HT1080 (cell line): ENCODE data around the gene SIN3B. TPM values are rescaled to one million over a fixed set of nuclear protein-coding genes. Genes with fewer than 3 reads are reported as not detected.
A peak's percentile ranks its signal among the peaks of the same experiment; 100 is the strongest.

Experiments
- DNase-seq: peaks from one replicate; pipeline ENCODE4 v3.0.0-alpha.2; 2015; ENCODE audit warnings: low read depth
- total RNA-seq: library from RNA; depleted of rRNA; stranded (reverse); fragments of >200 nt; shearing (Covaris generic); gene quantifications from 2 replicates; pipeline ENCODE4 v1.2.3, GENCODE V29; 2014

The SIN3B gene
- total RNA-seq, 1 experiment from 2014 or later: 14.6 TPM

DNA sequence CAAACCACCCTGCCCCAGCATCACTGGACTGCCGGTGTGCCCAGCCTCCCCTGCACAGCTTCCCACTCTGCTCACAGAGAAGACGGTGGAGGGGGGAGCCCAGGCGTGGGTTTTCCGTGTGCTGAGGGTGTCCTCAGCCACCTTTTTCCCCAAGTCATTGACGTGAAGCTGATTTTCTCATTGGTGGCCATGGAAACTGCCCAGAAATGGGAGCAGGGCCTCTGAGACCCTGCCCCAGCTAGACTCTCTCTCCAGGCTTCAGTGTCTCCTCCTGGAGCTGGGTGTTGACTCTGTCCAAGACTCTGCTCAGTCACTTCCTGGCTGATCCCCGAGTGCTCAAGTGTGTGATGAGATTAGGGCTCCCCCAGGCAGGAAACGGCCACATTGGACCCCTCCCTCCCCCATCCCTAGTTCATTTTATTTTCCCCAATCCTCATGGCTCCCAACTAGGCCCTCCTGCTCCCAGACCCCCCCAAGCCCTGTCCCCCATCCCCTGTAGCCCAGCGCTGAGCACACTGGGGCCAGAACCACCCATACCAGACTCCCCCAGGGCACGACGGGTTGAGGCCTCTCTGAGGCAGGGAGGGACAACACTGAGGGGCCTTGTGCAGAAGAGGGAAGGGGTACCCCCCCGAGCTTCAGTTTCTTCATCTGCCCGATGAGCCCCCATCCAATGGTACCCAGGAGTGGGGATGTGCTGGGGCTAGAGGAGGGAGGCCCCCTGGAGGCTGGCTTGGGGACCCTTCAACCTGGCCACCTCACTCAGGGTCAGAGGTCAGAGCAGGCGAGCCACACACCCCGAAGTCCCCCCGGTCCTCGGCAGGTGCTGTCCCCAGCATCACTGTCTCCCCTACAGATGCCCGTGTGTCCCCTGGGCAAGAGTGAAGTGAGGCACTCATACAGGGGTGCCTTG is 58.4 kb downstream of the SIN3B start:
- no peak for DNase-seq

DNA sequence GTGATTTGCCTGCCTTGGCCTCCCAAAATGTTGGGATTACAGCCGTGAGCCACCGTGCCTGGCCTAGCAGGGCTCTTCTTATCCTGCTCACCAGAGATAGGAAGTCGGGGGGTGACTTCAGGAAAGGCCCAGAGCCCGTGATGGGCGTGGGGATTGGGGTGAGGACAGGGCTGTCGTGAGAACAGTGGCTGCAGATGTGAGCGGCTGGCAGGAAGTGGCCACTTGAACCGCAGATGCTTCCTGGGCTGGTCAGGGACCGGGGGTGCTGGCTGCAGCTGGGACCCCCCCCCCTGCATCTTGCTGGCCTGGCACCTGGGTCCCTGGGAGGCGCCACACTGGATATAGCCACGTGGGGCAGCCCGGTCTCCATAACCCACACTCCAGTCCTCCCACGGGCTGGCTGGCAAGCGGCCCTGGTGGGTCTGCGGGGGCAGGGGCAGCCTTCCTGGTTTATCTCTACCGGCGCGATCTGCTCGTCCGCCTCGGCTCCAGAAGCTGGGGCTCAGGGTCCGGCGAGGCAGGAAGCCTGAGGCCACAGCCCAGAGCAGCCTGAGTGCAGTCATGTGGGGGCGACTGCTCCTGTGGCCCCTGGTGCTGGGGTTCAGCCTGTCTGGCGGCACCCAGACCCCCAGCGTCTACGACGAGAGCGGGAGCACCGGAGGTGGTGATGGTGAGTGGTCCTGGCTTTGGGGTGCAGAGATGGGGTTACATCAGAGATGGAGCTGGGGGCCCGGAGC is 59.6 kb downstream of the SIN3B start, which contains the start of gene F2RL3:
Gene F2RL3 (plus strand): TSS at position 371 of the 737 bp plus-strand sequence. CDS start 191 bp downstream, at position 562.
- peak; percentile 46 for DNase-seq

DNA sequence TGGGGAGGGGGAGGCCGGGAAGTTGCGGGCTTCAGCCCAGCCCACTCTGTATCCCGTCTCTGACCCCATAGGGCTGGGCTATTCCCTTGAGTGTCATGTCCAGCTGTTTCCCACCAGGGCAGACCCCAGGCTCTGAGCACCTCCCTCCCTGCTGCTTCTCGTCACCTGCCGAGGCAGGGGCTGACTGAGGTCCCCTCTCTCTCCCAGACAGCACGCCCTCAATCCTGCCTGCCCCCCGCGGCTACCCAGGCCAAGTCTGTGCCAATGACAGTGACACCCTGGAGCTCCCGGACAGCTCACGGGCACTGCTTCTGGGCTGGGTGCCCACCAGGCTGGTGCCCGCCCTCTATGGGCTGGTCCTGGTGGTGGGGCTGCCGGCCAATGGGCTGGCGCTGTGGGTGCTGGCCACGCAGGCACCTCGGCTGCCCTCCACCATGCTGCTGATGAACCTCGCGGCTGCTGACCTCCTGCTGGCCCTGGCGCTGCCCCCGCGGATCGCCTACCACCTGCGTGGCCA is 60.2 kb downstream of the SIN3B start:
- no peak for DNase-seq

DNA sequence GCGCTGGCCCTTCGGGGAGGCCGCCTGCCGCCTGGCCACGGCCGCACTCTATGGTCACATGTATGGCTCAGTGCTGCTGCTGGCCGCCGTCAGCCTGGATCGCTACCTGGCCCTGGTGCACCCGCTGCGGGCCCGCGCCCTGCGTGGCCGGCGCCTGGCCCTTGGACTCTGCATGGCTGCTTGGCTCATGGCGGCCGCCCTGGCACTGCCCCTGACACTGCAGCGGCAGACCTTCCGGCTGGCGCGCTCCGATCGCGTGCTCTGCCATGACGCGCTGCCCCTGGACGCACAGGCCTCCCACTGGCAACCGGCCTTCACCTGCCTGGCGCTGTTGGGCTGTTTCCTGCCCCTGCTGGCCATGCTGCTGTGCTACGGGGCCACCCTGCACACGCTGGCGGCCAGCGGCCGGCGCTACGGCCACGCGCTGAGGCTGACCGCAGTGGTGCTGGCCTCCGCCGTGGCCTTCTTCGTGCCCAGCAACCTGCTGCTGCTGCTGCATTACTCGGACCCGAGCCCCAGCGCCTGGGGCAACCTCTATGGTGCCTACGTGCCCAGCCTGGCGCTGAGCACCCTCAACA is 60.8 kb downstream of the SIN3B start:
- DNase-seq: no peak

DNA sequence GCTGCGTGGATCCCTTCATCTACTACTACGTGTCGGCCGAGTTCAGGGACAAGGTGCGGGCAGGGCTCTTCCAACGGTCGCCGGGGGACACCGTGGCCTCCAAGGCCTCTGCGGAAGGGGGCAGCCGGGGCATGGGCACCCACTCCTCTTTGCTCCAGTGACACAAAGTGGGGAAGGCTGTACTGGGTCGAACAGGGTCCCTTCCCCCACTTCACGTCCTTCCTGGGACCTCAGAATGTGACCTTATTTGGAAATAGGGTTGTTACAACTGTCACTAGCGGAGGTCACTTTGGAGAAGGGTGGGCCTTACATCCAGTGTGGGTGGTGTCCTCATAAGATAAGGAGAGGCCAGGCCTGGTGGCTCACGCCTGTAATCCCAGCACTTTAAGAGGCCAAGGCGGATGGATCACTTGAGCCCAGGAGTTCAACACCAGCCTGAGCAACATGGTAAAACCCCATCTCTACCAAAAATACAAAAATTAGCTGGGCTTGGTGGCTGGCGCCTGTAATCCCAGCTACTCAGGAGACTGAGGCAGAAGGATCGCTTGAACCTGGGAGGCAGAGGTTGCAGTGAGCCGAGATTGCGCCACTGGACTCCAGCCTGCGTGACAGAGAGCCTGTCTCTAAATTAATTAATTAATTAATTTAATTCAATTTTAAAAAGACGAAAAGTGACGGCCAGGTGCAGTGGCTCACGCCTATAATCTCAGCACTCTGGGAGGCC is 61.4 kb downstream of the SIN3B start:
- no peak for DNase-seq

DNA sequence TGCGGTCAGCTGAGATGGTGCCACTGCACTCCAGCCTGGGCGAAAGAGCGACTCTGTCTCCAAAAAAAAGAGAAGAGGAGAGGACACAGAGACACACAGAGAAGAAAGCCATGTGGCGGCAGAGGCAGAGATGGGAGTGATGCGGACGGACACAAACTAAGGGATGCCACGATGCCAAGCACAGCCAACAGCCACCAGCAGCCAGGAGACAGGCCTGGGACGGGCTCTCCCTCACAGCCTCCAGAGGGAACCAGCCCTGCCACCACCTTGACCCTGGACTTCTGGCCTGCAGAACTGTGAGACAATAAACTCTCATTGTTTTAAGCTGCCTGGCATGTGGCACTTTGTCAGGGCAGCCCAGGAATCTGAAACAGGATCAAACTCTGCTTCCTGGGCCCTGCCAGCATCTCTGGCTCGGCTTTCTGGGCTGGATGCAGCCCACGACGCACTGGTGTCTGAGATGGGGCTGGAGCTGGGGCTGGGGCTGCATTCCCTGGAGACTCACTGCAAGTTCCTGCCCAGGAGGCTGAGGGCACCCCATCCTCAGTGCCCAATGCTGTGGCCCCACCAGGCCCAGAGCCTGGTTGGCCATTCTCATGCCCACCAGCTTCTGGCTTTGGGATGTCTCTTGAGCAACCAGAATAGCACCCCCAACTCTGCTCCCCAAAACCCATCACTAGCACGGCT is 62.6 kb downstream of the SIN3B start:
- DNase-seq: no peak

DNA sequence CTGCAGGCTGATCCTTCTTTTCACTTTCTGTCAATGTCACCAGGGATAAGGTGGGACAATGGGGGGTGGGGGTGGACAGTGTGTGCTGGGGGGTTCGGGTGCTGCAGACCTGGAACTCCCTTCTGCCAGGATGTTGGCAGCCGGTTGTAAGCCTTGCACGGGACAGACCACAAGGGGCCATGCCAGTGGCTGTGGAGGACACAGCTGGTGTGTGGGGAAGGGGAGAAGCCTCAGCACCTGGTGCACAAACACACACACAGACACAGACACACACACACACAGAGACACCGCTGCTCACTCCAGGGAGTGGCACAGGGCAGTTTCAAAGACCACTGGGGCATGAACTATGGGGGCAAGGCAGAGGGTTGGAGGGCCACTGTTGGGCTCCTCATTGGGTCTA is 63.2 kb downstream of the SIN3B start:
- no peak for DNase-seq

DNA sequence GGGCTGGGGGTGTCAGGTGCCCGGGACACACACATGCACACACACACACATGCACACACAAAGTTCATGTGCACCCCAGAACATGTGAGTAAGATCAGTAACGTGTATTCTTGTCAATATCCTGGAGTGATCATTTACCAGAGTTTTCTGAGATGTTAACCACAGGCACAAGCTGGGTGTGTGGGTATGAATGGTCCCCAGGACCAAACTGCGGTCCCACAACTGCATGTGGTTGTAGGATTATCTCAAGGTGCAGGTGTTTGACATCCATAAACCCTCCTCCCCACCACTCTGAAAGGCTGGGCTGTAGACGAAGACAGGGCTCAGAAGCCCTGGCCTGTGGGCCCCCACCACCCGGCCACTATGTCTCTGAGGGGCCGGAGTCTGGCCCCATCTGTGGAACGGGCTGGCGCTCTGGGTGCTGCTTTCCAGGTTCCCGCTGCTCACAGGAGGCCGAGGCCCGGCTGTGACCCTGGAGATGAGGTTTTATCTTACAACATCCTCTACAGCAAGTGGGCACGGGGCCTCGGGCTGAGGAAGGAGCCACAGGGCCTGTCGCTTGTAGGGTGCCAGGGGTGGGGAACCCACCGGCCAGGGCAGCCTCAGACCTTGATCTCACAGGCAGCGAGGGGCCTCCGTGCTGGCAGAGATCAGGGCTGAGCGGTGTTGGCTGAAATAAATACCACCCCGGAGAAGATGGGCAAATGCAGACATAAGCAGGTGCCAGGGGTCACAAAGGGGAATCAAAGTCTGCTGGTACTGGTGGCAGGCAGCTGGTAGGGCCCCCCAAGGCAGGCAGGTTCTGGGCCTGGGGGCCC is 63.9 kb downstream of the SIN3B start:
- DNase-seq: no peak

DNA sequence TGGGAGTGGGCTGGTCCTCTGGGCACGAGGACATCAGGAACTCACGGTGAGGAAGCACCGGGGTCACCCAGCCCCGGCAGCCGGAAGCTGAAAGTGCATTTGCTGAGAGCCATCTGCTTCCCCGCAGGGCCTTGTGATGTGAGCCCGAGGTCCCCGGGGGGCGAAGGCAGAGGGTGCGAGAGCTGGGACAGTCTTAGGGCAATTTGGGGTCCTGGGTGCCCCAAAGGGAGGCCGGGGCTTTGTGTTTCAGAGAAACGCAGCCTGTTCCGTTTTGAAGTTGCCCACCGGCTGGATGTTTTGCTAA is 64.4 kb downstream of the SIN3B start:
- no peak for DNase-seq

DNA sequence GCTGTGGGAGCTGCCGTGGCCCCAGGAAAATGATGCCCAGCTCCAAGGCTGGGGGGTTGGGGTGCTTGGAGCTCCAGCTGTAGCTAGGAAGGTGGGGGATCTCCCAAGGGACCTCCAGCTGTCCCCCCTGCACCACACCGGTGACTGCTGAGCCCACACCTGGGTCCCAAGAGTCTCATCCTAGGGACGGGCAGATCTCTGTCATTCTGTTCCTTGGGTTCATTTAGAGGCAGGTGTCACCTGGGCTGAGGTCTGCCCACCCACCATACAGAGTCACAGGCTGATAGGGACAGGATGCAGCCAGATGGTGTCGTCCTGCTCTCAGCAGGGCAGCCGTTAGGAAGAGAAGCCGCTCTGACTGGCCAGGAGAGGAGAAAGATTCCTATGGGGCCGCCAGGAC is 64.9 kb downstream of the SIN3B start:
- DNase-seq: no peak

DNA sequence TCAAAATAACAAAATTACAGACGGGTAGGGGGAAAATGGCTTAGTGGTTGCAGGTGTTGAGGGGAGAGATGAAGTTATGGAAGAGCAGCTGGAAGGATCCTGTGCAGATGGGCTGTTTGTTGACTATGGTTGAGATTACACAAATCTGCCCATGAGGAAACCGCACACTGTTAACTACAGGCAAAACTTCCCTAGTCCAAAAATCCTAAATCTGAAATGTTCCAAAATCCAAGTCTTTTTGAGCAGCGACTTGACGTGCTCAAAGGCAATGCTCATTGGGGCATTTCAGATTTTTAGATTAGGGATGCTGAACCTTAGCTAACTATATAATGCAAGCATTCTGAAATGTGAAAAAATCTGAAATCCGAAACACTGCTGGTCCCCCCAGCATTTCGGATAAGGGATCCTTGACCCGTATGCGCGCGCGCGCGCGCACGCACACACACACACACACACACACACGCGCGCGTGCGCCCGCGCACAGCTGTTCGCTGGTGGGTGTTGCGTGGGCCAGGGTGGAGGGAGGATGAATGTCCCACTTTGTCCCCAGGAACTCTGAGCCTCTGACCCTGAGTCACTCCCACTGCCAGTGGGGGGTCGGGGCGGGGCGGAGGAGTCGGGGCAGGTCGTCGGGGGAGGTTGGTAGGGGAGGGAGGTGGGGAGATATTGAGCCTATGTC is 66.4 kb downstream of the SIN3B start:
- DNase-seq: no peak

DNA sequence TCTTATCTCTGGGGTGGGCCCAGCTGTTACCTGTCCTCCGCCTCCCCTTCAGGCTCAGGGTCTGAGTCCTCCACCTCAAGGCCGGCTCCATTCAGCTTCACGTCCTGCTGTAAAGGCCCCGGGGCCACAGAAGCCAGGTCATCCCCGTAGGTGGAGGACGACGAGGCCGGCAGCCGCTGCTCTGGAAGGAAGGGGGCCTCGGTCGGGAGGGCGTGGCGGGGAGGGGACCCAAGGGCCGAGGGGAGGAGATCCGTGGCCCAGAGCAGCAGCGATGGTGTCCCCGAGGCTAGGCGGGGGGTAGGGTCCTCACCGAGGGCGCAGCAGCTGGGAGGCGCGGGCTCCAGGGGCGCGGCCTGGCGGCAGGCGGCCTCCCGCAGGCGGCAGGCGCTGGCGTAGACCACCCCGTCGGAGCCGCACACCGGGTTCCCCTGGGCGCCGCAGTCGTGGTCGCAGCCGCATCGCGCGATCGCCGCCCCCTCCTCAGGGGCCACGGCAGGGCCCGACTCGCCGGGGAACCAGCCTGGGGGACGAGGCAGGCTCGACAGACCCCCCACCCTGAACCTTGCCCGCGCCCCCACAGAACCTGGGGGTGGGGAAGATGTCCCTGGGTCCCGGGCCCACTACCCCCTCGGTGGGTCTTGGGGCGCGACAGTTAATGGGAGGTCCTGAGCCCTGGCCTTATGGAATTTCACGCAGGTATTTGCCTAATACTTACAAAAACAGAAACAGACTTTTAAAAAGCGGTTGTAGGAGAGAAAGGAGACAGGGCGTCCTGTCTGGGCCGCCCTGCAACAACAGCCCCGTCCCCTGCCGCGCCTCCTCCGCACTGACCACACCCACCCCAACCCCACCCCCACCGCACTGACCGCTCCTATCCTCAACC is 67.2 kb downstream of the SIN3B start:
- no peak for DNase-seq

DNA sequence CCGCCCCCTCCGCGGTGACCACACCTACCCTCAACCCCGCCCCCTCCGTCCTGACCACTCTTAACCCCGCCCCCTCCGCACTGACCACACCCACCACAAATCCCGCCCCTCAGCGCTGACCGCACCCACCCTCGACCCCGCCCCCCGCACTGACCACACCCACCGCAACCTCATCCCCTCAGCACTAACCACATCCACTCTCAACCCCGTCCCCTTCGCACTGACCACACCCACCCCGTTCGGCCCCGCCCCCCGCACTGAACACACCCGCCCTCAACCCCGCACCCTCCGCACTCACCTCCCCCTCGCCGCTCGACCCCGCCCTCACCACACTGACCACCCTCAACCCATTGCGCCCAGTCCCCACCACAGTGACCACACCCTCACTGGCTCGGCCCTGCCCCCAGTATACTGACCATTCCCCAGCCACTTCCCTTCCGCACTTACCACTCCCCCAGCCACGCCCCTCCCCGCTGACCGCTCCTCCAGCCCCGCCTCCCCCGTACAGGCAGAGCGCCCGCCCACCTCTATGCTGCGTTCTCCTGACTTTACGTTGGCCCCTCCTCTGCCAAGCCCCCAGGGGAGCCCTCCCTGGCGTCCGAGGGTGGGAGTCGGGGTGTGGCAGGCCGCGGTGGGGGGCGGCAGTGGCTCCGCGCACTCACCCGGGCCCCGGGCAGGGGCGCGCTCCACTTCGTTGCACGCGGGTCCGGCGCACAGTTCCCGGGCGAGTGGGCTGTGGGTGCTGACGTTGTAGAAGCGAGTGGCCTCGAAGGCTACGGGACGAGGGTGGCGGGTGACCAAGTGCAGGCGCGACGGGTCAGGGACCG is 68.0 kb downstream of the SIN3B start:
- DNase-seq: no peak

DNA sequence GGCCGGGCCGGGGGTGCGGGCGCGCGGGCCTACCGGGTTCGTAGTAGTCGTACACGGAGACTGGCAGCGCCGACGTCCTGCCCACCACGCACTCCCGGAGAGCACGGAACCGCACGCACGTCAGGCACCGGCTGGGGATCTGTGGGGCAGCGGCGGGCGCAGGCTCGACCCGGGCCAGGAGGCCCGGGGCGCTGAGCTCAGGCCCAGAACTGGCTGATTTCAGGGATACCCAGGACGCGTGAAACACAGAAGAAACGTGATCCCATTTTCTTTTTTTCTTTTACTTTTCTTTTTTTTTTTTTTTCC is 68.6 kb downstream of the SIN3B start:
- no peak for DNase-seq

DNA sequence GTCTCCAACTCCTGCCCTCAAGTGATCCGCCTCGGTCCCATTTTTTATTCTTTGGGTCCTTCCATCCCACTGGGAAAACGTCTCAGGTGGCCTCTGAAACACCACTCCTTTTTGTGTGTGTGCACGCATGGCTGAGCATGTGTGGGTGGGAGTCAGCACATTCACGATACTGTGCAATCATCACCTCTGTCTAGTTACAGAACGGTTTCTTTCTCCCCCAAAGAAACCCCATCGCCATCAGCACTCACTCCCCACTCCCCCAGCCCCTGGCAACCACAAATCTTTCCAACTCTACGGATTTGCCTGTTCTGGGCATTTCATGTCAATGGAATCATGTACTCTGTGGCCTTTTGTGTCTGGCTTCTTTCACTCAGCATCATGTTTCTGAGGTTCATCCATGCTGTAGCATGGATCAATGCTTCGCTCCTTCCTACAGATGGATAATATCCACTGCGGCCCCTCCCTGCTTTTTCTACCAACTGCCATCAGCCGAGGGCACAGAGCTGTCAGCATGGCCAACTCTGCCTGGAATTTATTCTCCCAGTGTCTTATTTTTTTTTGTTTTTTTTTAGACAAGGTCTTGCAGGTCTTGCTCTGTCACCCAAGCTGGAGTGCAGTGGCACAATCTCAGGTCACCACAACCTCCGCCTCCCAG is 69.3 kb downstream of the SIN3B start:
- no peak for DNase-seq

DNA sequence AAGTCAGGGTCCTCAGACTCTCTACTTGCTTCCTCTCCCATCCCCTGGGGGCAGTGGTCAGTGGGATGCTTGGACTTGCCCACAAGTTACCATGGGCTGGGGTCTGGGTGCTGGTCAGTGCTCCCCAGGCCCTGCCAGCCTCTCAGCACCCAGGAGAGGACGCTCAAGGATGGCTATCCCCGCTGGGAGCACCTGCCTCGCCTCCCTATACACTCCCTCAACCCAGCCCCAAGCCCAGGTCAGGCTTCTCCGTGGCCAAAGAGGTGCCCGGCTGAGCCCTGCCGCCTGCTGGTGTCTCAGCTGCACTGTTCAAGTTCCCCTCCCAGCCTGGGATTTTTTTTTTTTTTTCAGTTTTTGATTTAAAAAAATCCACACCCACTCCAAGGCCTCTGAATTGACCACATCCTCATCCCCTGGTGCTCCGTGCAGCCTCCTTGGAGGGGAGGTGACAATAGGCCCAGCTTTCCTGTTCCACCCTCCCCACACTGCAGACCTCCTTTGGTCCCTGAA is 70.4 kb downstream of the SIN3B start:
- DNase-seq: peak; percentile 51
